Measurements from ENCODE around the gene TIMM22.

DNA sequence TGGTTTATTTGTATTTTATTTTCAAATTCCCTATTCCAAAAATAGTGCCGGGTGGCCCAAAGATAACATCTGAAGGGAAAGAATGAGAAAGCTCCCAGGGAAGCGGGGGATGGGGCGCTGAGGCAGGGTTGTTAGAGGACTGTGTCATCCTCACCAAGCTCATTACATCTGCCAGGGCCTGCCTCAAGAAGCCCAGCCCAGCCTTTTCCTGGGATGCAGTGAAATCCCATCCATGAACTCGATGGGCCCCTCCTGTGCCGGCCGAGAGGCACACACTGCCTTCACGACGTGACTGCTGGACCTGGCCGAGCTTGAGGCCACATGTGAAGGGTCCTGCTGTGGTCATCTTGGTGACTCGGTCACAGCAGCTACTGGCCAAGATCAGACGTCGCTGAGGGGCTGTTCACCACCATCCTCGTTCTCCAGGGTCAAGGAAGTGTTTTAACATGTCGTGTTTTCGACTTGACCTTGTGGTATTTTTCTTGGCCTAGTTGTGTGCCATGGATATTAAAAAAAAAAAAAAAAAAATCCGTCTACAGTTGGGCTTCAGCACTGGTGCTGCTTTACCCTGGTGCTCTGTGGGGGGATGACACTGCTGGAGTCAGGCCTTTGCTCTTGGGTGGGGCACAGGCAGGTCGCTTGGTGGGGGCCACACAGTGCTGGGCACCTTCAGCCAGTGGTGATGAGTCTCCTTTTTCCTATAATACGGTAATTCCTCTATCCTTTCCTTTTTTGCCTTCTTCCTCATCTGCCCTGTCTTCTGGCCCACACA lies 4.9 kb downstream of the TIMM22 start:
- TF ChIP-seq SUZ12 (IDR thresholded peaks at IDR 0.05; ENCODE audit: extremely low read depth, insufficient read depth, insufficient read length): no peak
- TF ChIP-seq YY1 (IDR thresholded peaks at IDR 0.05; ENCODE audit: insufficient read depth, insufficient read length): no peak

All from NT2/D1 (cell line).